Cardiac fibroblast (primary cell): ENCODE measurements around the gene ARHGAP26.

Experiments
- DNase-seq, 2 donors: peaks; one replicate each; pipeline versions ENCODE4 v3.0.0 to v3.0.0-alpha.2; 2010; ENCODE audit warnings: low read depth in 2 of 2
- H3K4me3 ChIP-seq, 2 donors: replicated peaks in 1 of 2; 1 replicate in 1 of 2; 2 replicates in 1 of 2; pipeline ENCODE4 v1.5.1; 2011; ENCODE audit warnings: low read depth in 2 of 2, low read length in 2 of 2, mild to moderate bottlenecking in 2 of 2, moderate library complexity in 1 of 2
- CTCF ChIP-seq: IDR thresholded peaks from one replicate; pipeline ENCODE4 v1.5.1; 2011; ENCODE audit warnings: low read depth, mild to moderate bottlenecking, low read length, inconsistent platforms

ARHGAP26 gene

DNA sequence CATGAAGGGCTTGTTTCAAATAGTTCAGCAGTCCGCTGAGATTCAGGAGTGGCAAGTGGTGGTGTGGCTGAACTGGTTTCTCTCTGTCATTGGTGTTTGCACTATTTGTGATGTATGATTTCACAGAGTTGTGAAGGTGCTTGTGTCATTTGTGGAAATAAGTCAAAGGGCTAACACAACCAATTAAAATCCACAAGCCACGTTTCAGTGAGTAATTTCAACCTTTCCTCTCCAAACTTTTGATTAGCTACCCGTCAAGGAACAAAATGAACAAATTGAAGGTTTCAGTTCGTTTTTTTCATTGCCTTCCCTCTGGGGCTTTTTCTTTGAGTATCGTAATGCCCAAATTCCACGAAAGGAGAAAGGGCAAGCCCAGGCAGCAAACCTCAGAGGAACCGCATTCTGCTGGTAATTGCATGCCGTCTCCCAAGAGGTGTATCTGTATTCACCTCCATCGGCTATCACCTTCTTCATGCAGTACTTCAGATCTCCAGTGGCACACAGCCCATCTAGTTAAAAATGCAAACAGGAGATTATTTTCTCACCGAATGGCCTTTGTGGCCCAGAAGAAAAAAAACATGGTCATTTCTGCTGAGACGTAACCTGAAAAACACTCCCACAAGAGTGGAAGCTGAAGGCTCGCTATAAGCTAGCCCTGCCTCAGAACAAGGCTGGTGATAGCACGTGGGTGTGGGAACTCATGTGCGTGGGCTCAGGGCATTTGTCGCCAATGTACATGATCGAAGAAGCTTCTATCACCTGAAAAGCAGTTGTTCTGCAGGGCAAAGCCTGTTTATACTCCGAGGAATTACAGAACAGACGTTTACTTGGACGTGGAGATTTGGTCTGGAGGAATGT, 436.2 kb downstream of the ARHGAP26 start:
- no peak overlapping the region for H3K4me3 ChIP-seq
- TF ChIP-seq CTCF = no peak
- no peak for DNase-seq

GRCh38 chr5:143207058-143207457, 436.9 kb downstream of the ARHGAP26 start:
- DNase-seq = no peak
- H3K4me3 ChIP-seq = no peak overlapping the region
- TF ChIP-seq CTCF = no peak

GRCh38 chr5:143207563-143208364, 437.6 kb downstream of the ARHGAP26 start:
- DNase-seq = peak; percentile 13 to 45
- no peak overlapping the region for H3K4me3 ChIP-seq
- no peak for TF ChIP-seq CTCF

DNA sequence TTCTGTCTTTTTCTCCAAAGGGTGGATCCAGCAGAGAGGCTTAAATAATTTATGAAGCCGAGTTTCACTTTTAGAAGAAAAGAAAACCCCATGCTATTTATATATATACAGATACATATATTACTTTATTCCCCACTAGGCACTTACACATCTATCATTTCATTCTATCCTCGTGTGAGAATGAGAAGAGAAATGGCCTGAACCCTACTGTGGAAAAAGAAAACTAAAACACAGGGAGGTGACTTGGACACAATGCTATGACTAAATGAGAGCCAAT, 438.1 kb downstream of the ARHGAP26 start:
- TF ChIP-seq CTCF = no peak
- H3K4me3 ChIP-seq = no peak overlapping the region
- DNase-seq = no peak

DNA sequence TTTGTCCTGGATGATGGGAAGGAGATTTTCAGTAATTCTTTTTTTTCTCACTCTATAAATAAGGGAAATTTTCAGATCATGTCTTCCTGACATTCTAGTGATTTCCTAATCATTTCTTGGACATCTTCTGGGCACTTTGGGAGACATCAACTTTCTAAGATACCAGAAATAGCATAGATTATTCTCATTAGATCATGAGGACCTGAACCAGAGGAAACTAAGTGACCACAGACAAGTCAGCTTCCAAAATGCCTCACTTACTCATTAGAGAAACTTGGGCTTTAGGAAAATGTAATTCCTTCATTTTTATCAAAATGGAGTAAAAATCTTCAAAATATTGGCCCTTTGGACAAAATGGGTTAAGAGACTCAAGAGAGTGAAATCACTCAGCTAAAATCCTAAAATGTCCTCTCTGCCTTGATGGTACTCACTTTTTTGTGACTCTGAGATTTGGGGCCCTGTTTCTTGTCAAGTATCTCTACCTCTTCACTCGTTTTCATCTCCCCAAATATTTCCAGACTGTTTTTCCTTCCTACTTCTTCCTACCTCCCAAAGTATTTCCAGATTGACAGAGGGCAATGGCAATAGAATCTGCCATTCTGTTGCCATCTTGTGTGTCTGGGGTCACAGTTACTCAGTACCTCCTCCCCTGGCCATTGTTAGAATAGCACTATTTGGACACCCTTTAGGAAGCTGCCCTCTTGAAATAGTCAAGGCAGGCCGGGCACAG, 438.8 kb downstream of the ARHGAP26 start:
- no peak for DNase-seq
- peak; percentile 23 for TF ChIP-seq CTCF
- H3K4me3 ChIP-seq = no peak overlapping the region

- DNase-seq = no peak
- no peak for TF ChIP-seq CTCF
- H3K4me3 ChIP-seq = no peak overlapping the region
Observed at GRCh38 chr5:143209881-143210395, 439.8 kb downstream of the ARHGAP26 start.
